LHCN-M2 (cell line): ENCODE measurements around the gene CASP8AP2. TPM values are rescaled to one million over a fixed set of nuclear protein-coding genes. Genes with fewer than 3 reads are reported as not detected.
"Not testable (repeated sequence)": the region's sequence is repeated elsewhere in the genome, so short reads cannot be mapped to it uniquely, and the experiment has no call there.

ENCODE experiments used
- DNase-seq: peaks from one replicate; pipeline ENCODE4 v3.0.0-alpha.2; 2012; ENCODE audit warnings: low read depth
- total RNA-seq: library from RNA; depleted of rRNA; stranded (reverse); fragments of >200 nt; gene quantifications from 2 replicates; pipeline ENCODE4 v1.2.3, GENCODE V29; 2014; rRNA removed

CASP8AP2 gene
- total RNA-seq, 1 experiment from 2014 or later = 17.6 TPM

DNA sequence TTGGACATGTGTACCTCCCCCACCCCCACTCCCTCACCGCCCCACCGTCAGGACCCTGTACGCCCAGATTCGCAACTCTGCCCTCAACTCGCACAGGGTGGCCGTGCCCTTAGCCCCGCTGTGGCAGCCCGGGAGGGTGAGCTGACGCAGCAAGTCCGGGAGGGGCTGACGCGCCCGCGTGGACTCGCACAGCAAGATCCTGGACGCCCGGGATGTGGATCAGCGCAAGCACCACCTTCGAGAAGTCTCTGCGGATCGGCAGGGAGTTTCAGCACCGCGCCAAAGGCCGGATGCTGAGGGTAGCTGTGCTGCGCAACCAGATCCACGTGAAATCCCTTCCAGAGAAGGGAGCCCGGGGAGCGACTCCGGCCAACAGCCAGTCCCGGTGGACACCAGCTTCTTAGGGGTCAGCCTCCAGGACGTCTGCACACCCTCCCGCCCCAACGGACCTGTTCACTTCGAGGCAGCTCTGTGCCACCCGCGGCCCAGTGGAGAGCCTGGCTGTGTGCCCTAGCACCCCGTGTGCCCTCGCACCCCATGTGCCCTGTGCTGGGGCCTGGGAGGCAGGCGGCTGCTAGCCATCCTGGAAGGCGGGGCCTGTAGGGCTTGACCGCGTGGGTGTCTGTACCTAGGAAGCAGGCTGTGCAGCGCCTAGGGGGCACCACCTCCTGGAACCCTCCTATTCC, 57.9 kb downstream of the CASP8AP2 start:
- no peak for DNase-seq

DNA sequence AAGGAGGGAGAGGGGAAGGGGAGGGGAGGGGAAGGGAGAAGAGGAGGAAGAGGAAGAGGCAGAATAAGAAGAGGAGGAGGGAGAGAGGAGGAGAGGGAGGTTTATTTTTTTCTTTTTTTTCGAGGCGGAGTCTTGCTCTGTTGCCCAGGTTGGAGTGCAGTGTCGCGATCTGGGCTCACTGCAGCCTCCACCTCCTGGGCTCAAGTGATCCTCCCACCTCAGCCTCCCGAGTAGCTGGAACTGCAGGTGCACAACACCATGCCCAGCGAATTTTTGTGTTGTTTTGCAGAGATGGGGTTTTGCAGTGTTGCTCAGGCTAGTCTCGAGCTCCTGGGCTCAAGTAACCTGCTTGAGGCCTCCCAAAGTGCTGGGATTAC, 58.4 kb downstream of the CASP8AP2 start:
- DNase-seq = no peak

DNA sequence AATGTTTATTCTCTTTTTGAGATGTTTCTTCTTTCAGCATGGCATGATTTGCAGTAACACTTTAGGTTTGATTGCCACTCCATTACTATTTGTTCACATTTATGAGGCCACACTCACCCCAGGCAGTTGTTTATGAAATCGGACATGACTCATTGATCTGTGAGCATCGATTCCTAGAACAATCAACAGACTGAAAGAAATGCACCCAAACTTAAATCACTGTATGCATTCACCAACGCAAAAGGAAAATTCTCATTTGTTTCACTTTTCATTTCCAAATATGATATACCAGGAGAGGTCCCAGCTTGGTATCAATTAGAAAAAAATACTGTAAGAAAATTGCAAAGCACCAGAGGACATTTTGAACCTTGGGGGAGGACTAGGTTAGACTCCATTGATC, 59.2 kb downstream of the CASP8AP2 start:
- no peak for DNase-seq

DNA sequence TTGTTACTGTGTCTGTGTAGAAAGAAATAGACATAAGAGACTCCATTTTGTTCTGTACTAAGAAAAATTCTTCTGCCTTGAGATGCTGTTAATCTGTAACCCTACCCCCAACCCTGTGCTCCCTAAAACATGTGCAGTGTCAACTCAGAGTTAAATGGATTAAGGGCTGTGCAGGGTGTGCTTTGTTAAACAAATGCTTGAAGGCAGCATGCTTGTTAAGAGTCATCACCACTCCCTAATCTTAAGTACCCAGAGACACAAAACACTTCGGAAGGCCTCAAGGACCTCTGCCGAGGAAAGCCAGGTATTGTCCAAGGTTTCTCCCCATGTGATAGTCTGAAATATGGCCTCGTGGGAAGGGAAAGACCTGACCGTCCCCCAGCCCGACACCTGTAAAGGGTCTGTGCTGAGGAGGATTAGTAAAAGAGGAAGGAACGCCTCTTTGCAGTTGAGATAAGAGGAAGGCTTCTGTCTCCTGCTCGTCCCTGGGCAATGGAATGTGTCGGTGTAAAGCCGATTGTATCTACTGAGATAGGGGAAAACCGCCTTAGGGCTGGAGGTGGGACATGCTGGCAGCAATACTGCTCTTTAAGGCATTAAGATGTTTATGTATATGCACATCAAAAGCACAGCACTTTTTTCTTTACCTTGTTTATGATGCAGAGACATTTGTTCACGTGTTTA, 61.3 kb downstream of the CASP8AP2 start:
- DNase-seq = not testable (repeated sequence)

DNA sequence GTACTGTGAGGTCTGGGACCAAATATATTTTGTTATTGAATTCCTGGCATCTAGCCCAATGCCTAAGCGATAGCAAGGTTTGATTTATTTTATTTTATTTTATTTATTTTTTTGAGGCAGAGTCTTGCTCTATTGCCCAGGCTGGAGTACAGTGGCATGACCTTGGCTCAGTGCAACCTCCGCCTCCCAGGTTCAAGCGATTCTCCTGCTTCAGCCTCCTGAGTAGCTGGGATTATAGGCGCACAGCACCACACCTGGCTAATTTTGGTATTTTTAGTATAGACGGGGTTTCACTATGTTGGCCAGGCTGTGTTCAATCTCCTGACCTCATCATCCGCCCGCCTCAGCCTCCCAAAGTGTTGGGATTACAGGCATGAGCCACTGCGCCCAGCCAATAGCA, 62.9 kb downstream of the CASP8AP2 start:
- DNase-seq = not testable (repeated sequence)

DNA sequence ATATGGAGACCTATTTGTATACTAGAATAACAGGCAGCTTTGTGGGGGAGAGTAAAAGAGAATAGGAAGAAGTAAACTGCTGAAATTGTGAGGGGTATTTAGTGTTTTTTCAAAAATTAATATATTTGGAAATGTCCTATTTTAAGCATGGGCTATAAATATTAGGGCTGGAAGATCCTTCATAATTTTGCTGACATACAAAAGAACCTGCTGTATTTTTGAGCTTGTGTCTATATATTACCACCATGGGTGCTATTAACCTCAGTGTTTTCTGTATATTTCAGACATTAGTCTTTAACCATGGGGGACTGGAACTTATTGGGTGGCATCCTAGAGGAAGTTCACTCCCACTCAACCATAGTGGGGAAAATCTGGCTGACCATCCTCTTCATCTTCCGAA, 64.5 kb downstream of the CASP8AP2 start, which contains the start of gene GJA10:
Gene GJA10, plus strand, starts transcription at position 301 of the 400 bp plus-strand sequence. Its CDS starts 0 bp downstream, at position 301.
- DNase-seq = no peak

DNA sequence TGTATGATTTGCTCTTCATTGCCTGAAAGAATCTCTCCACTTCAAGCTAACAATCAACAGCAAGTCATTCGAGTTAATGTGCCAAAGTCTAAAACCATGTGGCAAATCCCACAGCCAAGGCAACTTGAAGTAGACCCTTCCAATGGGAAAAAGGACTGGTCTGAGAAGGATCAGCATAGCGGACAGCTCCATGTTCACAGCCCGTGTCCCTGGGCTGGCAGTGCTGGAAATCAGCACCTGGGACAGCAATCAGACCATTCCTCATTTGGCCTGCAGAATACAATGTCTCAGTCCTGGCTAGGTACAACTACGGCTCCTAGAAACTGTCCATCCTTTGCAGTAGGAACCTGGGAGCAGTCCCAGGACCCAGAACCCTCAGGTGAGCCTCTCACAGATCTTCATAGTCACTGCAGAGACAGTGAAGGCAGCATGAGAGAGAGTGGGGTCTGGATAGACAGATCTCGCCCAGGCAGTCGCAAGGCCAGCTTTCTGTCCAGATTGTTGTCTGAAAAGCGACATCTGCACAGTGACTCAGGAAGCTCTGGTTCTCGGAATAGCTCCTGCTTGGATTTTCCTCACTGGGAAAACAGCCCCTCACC, 65.7 kb downstream of the CASP8AP2 start:
- DNase-seq = peak; percentile 55

DNA sequence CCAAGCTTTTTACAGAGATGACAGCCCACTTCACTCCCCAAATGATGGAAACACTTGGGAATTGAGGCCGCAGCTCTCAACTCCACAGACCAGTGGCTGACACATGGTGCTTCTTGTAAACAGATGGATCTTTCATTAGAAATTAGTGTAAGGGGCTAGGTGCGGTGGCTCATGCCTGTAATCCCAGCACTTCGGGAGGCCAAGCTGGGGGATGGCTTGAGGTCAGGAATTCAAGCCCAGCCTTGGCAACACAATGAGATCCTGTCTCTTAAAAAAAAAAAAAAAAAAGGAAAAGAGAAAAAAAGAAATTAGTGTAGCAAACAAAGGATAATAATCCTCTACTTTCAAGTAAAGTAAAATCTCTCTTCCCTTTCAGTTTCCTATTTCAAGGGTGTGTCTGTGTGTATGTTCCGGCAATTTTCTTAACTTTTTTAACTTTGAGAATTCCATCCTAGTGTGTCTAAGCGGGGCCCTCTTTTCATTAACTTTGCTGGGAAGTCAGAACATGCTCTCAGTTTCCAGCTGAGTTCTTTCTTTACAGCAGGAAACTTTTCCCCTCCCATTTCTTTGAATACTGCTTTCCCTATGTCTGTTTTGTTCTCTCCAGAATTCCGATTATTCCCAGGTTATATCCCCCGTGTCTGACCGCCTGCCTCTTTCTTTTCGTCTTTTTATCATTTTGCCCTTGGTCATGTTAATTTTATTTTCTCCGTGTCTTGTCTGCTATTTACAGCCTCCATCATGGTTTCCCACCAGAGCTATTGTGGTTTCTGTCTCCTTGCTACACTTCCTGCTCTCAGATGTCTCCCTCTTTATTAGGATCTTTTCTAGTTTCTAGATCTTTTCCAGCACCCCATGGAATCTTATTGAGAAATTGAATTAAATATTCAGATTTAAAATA, 80.6 kb downstream of the CASP8AP2 start:
- not testable (repeated sequence) for DNase-seq

DNA sequence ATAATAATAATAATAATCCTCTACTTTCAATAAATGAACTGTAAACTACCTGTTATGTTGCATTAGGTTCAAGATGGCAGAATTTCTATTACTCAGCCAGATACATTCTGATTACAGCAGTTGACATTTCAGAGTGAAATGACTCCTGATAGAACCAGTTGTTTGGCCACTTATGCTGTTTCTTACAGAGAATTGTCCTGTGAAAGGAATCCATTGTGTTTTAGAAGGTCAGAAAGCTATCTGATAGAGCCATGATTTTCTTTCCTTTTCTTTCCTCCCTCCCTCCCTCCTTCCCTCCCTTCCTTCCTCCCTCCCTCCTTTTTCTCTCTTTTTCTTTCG, 81.2 kb downstream of the CASP8AP2 start:
- DNase-seq = no peak

DNA sequence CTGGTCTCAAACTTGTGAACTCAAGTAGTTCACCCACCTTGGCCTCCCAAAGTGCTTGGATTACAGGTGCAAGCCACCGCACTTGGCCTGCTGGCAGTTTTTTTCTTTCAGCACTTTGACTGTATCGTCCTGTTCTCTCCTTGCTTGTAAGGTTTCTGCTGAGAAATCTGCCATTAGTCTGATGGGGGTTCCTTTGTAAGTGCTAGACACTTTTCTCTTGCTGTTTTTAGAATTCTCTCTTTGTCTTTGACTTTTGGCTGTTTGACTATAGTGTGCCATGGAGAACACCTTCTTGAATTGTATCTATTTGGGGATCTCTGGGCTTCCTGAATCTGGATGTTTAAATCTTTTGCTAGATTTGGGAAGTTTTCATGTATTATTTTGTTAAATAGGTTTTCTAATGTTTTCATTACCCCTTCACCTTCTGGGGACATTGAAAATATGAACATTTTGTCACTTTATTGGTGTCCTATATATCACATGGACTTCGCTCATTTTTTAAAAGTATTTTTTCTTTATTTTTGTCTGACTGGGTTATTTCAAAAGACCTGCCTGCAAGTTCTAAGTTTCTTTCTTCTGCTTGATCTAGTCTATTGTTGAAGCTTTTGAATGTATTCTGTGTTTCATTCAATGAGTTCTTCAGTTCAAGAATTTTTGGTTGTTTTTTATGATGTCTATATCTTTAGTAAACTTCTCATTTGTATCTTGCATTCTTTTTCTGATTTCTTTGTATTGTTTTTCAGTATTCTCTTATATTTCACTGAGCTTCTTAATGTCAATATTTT, 86.6 kb downstream of the CASP8AP2 start:
- DNase-seq = no peak

DNA sequence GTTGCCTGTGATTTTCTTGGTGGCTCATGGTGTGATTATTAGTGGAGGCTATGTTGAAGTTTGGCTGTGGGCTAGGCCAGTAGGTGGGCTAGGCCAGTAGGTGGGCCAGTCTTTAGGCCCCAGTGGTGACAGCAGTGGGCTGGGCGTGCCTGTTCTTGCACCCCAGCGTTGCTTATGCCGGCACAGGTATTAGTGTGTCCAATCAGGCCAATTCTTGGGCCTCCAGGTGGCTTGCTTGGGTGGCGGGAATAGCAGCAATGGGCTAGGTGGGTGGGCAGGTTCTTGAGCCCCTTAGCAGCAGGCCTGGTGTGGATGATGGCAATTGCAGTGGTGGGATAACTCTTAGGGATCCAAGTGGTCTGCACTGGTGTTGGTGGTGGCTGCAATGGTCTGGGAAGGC, 87.5 kb downstream of the CASP8AP2 start:
- no peak for DNase-seq

DNA sequence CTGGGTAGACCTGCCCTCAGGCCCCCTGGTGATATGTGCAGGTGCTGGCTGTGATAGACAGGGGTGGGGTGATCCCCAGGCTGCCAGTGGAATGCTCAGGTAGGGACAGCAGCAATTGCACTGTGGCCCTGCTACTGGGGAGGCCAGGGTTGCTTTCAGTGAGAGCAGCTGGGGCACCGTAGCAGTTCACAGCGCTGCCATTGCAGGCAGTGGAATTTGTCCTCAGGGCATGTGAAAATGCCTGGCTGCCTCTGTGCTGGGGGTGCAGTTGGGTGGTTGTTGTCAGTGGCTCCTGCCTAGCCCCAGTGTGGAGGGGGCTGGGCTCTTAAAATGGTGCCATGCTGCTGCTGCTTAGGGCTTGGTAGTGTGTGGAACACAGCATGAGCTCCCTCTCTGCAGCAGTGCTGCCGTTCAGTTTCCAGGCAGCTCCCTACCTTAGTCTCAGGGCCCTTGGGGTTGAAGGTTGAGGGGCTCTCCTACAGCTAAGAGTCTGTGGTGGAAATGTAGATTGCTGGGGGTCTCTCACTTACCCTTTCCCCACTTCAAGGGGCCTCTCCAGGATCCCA, 88.2 kb downstream of the CASP8AP2 start:
- DNase-seq = no peak

Other genes starting within 250 kb of the CASP8AP2 start
- gene LYRM2, start 191.1 kb upstream of the CASP8AP2 start, total RNA-seq = 46.6 and 50.7 TPM in 2 replicates
- gene MDN1, start 10.1 kb upstream of the CASP8AP2 start, total RNA-seq = 13.5 and 22.0 TPM in 2 replicates
- gene GJA10, start 64.6 kb downstream of the CASP8AP2 start, total RNA-seq = not detected in 2 replicates